SW480 (cell line): ENCODE results near the gene GPR158.

Source experiments
- DNase-seq: peaks from one replicate; pipeline ENCODE4 v3.0.0-alpha.2; 2016; ENCODE audit warnings: low spot score

Gene GPR158

GRCh38 chr10:25582961-25583360 is 408.2 kb downstream of the GPR158 start:
- no peak for DNase-seq

- DNase-seq: no peak
Observed at GRCh38 chr10:25600651-25601050, 425.9 kb downstream of the GPR158 start.

GRCh38 chr10:25604591-25604990 is 429.8 kb downstream of the GPR158 start:
- DNase-seq: no peak

- no peak for DNase-seq
Observed at GRCh38 chr10:25614652-25615051, 439.9 kb downstream of the GPR158 start.

GRCh38 chr10:25615926-25616325 is 441.1 kb downstream of the GPR158 start:
- DNase-seq: no peak

GRCh38 chr10:25616903-25617592 is 442.2 kb downstream of the GPR158 start:
- DNase-seq: no peak

- no peak for DNase-seq
Observed at GRCh38 chr10:25627606-25628005, 452.8 kb downstream of the GPR158 start.

GRCh38 chr10:25629333-25629732 is 454.5 kb downstream of the GPR158 start:
- no peak for DNase-seq

- DNase-seq: no peak
Observed at GRCh38 chr10:25631471-25631870, 456.7 kb downstream of the GPR158 start.

GRCh38 chr10:25632802-25633201 is 458.0 kb downstream of the GPR158 start:
- DNase-seq: no peak

- DNase-seq: no peak
Observed at GRCh38 chr10:25633542-25633941, 458.7 kb downstream of the GPR158 start.

- no peak for DNase-seq
Observed at GRCh38 chr10:25639646-25640045, 464.8 kb downstream of the GPR158 start.

GRCh38 chr10:25641595-25641994 is 466.8 kb downstream of the GPR158 start:
- DNase-seq: no peak

GRCh38 chr10:25642721-25643120 is 467.9 kb downstream of the GPR158 start:
- DNase-seq: no peak

- no peak for DNase-seq
Observed at GRCh38 chr10:25646371-25646770, 471.6 kb downstream of the GPR158 start.

- no peak for DNase-seq
Observed at GRCh38 chr10:25651534-25651933, 476.7 kb downstream of the GPR158 start.
